ENCODE measurements around the gene ADARB2. TPM values are rescaled to one million over a fixed set of nuclear protein-coding genes. Genes with fewer than 3 reads are reported as not detected.

Gene ADARB2
- polyA plus RNA-seq, 1 of the 3 experiments (the other 2 are of a cell fraction): not detected

- no peak overlapping the region for H3K4me3 ChIP-seq (ENCODE audit: low read depth in 2 of 2, low read length in 1 of 2)
- H3K4me2 ChIP-seq: no peak overlapping the region
- WGBS (ENCODE audit: low lambda C conversion rate): 73% methylated on average over 9 of the region's 9 CpGs
- H3K27ac ChIP-seq (ENCODE audit: low read depth in 2 of 2, low read length in 1 of 2): no peak overlapping the region
- ChIA-PET POLR2A (no interaction called here), CTCF (no interaction called here)
- H3K36me3 ChIP-seq (replicated peaks in 1 of 2; ENCODE audit: control insufficient read depth in 1 of 2, insufficient read depth in 2 of 2, low read length in 1 of 2): no peaks in the 10 kb centered on the region
- H3K27me3 ChIP-seq (ENCODE audit: insufficient read depth): no peaks in the 10 kb centered on the region
- H3K9me2 ChIP-seq: no peaks in the 10 kb centered on the region
- no peaks in the 10 kb centered on the region for H3F3A ChIP-seq (replicated peaks; ENCODE audit: insufficient read depth)
- no peaks in the 10 kb centered on the region for H3K9me3 ChIP-seq
- H2AFZ ChIP-seq (ENCODE audit: low read depth): no peak overlapping the region
- no peak overlapping the region for H3K9ac ChIP-seq
- DNase-seq: no peak
- no peaks in the 10 kb centered on the region for H3K79me2 ChIP-seq (ENCODE audit: insufficient read depth)
- H4K20me1 ChIP-seq (ENCODE audit: insufficient read depth): no peaks in the 10 kb centered on the region
- H3K4me1 ChIP-seq (ENCODE audit: control insufficient read depth in 1 of 2, insufficient read depth in 2 of 2, low read depth in 1 of 2, low read length in 1 of 2): no peaks in the 10 kb centered on the region
- TF ChIP-seq PBX3 (IDR thresholded peaks at IDR 0.05) (no peak), SIN3A (IDR thresholded peaks at IDR 0.05; ENCODE audit: borderline replicate concordance, low read depth, low read length) (no peak), ZBTB33 (IDR thresholded peaks at IDR 0.05; ENCODE audit: borderline replicate concordance, low read depth) (no peak), ELF1 (IDR thresholded peaks at IDR 0.05) (no peak), MEF2A (IDR thresholded peaks at IDR 0.05; ENCODE audit: borderline replicate concordance, low read depth) (no peak), GABPA (IDR thresholded peaks at IDR 0.05; ENCODE audit: low read depth) (no peak), FOXM1 (IDR thresholded peaks at IDR 0.05; ENCODE audit: low read depth) (no peak), MXI1 (IDR thresholded peaks at IDR 0.05; ENCODE audit: low read depth, low read length) (no peak), GATA2 (CRISPR knock-in tag; IDR thresholded peaks at IDR 0.05) (no peak), TCF12 (IDR thresholded peaks at IDR 0.05) (no peak), RAD21 (IDR thresholded peaks at IDR 0.05; ENCODE audit: low read length) (no peak), IRF3 (IDR thresholded peaks at IDR 0.05; ENCODE audit: low read depth, low read length) (no peak), MAX (IDR thresholded peaks at IDR 0.05; ENCODE audit: low read depth) (no peak), REST (IDR thresholded peaks at IDR 0.05; ENCODE audit: low read depth, low read length) (no peak), EP300 (IDR thresholded peaks at IDR 0.05; ENCODE audit: borderline replicate concordance in 1 of 2, low read depth in 1 of 2, low read length in 1 of 2) (no peak), JUND (IDR thresholded peaks at IDR 0.05) (no peak)
These were observed 505.0 kb downstream of the ADARB2 start for GRCh38 chr10:1232164-1232911.
